Endodermal cell (in vitro differentiated cells): Measurements from ENCODE around the gene ZNF174. TPM values are rescaled to one million over a fixed set of nuclear protein-coding genes. Genes with fewer than 3 reads are reported as not detected.
A peak's percentile ranks its signal among the peaks of the same experiment; 100 is the strongest.

Experiments
- DNase-seq: peaks from one replicate; pipeline ENCODE4 v3.0.0-alpha.2; 2017
- H3K27ac ChIP-seq: 2 replicates; pipeline ENCODE4 v1.5.1; 2013; ENCODE audit warnings: mild to moderate bottlenecking, low read depth, low read length, moderate library complexity
- H3K27me3 ChIP-seq: 2 replicates; pipeline ENCODE4 v1.6.1; 2013; ENCODE audit warnings: mild to moderate bottlenecking, low read length, moderate library complexity; ENCODE audit not compliant: insufficient read depth, control insufficient read depth, poor library complexity, severe bottlenecking
- H3K36me3 ChIP-seq: 2 replicates; pipeline ENCODE4 v1.7.0; 2013; ENCODE audit warnings: mild to moderate bottlenecking, low read length, moderate library complexity; ENCODE audit not compliant: control insufficient read depth, insufficient read depth
- H3K4me1 ChIP-seq: one replicate; pipeline ENCODE4 v1.7.0; 2013; ENCODE audit warnings: low read length; ENCODE audit not compliant: control insufficient read depth, insufficient read depth
- H3K4me3 ChIP-seq: 2 replicates; pipeline ENCODE4 v1.5.1; 2013; ENCODE audit warnings: mild to moderate bottlenecking, low read length, moderate library complexity
- H3K9ac ChIP-seq: 2 replicates; pipeline ENCODE4 v1.6.1; 2013; ENCODE audit warnings: mild to moderate bottlenecking, low read length, moderate library complexity; ENCODE audit not compliant: poor library complexity, severe bottlenecking; ENCODE audit errors: extremely low read depth
- H3K9me3 ChIP-seq: 2 replicates; pipeline ENCODE4 v1.6.1; 2013; ENCODE audit warnings: mild to moderate bottlenecking, low read length, moderate library complexity; ENCODE audit not compliant: control insufficient read depth
- H3K27ac Mint-ChIP-seq: 2 replicates; pipeline ENCODE4 v1.8.0; 2020; ENCODE audit warnings: mixed read lengths
- H3K27me3 Mint-ChIP-seq: 2 replicates; pipeline ENCODE4 v1.8.0; 2021; ENCODE audit warnings: mild to moderate bottlenecking, mixed read lengths; ENCODE audit not compliant: insufficient read depth
- H3K36me3 Mint-ChIP-seq: 2 replicates; pipeline ENCODE4 v1.8.0; 2020; ENCODE audit warnings: low read depth, mixed read lengths
- H3K4me1 Mint-ChIP-seq: 2 replicates; pipeline ENCODE4 v1.8.0; 2020; ENCODE audit warnings: mixed read lengths
- H3K4me3 Mint-ChIP-seq: 2 replicates; pipeline ENCODE4 v1.8.0; 2020; ENCODE audit warnings: mild to moderate bottlenecking, moderate library complexity, mixed read lengths
- H3K9me3 Mint-ChIP-seq: 2 replicates; pipeline ENCODE4 v1.8.0; 2020; ENCODE audit warnings: mild to moderate bottlenecking, mixed read lengths
- WGBS, 2 experiments: methylation state at CpG; one replicate each; pipeline versions ENCODE4 v1.1.5 to v1.1.7; 2013; ENCODE audit warnings: missing lambda C conversion rate in 2 of 2, mixed read lengths in 1 of 2; ENCODE audit not compliant: insufficient coverage in 1 of 2, insufficient read length in 1 of 2; 5-methylcytosine and 5-hydroxymethylcytosine counted together
- total RNA-seq, 2 donors: library from RNA; stranded (reverse); fragmentation: NEBNext Ultra II Directional in 1 of 2; extraction: Animal tissue kit (Norgen Biotek cat#: 25700) in 1 of 2; gene quantifications; 2 replicates in 1 of 2; 3 replicates in 1 of 2; pipeline ENCODE4 v1.2.1, GENCODE V29; 2021
- TF ChIP-seq, protein P1 (sequence below): fragments of 200-600 bp; sonication (generic); conservative IDR thresholded peaks from 2 replicates; pipeline ENCODE4 v1.5.0; 2021; ENCODE audit warnings: antibody characterized with exemption, mild to moderate bottlenecking

Gene ZNF174
- total RNA-seq, 2 donors from 2014 or later: 11.0 to 13.5 TPM

DNA sequence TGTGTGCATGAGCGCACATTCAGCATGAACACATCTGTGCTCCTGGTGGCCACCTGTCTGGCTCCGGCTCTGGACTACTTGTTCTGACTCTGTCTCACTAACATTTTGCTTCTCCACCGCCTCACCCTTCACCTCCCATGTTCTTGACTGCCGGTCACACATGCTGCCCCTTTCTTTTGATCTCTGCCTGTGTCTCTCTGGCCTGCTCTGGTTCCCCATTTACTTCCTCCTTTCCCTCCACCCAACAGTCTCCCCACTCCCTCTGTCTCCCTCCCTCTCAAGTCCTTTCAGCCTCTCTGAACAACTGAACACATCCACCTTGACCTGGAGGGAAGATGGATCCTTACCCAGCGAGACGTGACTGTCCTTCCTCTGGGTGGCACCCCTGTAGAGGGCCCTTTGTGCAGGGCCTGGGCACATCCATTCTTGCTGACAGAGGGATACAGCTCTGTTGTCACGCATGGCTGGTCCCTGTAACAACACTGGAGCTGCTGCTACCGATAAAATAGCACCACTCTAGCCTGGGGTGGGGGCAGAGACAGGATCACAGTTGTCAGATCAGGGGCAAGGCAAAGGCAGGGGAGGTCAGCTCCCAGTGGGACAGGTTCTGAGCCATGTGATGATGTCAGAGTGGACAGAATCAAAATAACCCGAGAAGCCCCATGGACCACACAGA, 11.2 kb upstream of the ZNF174 start:
- Histone ChIP-seq H3K36me3 (peaks cover 70% of the 10 kb centered on the region), H3K4me1 (no peaks in the 10 kb centered on the region), H3K9ac (no peak overlapping the region), H3K4me3 (no peak overlapping the region), H3K27me3 (no peaks in the 10 kb centered on the region), H3K27ac (no peak overlapping the region), H3K9me3 (peaks cover 33% of the 10 kb centered on the region)
- WGBS, 2 experiments: 88 to 91% methylated on average over 9 of the region's 9 CpGs
- Mint-ChIP-seq H3K36me3 (peaks cover 87% of the 10 kb centered on the region), H3K27ac (no peak overlapping the region), H3K4me3 (no peak overlapping the region), H3K27me3 (no peaks in the 10 kb centered on the region), H3K4me1 (no peaks in the 10 kb centered on the region), H3K9me3 (peaks cover 43% of the 10 kb centered on the region)
- DNase-seq: no peak
- TF ChIP-seq, protein P1, sequence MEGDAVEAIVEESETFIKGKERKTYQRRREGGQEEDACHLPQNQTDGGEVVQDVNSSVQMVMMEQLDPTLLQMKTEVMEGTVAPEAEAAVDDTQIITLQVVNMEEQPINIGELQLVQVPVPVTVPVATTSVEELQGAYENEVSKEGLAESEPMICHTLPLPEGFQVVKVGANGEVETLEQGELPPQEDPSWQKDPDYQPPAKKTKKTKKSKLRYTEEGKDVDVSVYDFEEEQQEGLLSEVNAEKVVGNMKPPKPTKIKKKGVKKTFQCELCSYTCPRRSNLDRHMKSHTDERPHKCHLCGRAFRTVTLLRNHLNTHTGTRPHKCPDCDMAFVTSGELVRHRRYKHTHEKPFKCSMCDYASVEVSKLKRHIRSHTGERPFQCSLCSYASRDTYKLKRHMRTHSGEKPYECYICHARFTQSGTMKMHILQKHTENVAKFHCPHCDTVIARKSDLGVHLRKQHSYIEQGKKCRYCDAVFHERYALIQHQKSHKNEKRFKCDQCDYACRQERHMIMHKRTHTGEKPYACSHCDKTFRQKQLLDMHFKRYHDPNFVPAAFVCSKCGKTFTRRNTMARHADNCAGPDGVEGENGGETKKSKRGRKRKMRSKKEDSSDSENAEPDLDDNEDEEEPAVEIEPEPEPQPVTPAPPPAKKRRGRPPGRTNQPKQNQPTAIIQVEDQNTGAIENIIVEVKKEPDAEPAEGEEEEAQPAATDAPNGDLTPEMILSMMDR: no peak

DNA sequence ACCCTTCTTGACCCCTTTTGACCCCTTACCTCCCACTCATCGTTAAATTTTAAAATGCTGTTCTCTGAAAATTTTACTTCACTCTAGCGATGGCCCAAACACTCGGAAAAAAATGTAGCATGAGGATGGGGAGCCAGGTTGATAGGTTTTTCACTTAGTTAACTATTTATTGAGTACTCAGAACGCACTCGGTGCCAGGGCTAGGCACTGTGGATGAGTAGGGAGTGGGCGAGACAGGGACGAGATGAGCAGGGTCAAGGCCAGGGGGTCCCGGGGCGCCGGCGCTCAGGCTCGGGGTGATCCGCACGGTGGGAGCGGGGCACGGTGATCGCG, 603 bp upstream of the ZNF174 start:
- peaks cover 5% of the 10 kb centered on the region for H3K4me1 Mint-ChIP-seq
- TF ChIP-seq, protein P1: no peak

DNA sequence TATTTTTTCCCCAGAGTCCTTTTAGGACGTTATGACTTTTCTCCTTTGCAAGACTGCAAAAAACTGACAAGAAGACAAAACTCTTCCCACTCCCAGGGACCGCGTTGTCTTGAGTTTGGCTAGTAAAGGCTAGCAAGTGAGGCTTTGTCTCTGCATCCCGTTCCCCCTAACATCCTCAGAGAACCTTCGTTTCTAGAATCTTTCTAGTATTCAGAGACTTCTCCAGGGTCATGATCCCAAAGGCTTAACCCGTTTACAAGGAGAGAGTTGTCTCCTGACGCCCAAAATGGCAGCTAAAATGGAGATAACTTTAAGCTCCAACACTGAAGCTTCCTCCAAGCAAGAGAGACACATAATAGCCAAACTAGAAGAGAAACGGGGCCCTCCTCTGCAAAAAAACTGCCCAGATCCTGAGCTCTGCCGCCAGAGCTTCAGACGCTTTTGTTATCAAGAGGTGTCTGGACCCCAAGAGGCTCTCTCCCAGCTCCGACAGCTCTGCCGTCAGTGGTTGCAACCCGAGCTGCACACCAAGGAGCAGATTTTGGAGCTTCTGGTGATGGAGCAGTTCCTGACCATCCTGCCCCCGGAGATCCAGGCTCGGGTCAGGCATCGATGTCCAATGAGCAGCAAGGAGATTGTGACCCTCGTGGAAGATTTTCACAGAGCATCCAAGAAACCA, 843 bp downstream of the ZNF174 start:
- WGBS, 2 experiments: 28 to 29% methylated on average over 10 to 17 of the region's 17 CpGs
- TF ChIP-seq, protein P1: no peak
- Histone ChIP-seq H3K27me3 (no peaks in the 10 kb centered on the region), H3K9me3 (peaks cover 54% of the 10 kb centered on the region), H3K36me3 (peaks cover 54% of the 10 kb centered on the region), H3K9ac (peak overlapping the region; percentile 71), H3K4me1 (no peaks in the 10 kb centered on the region), H3K27ac (peak overlapping the region; percentile 2), H3K4me3 (peak overlapping the region; percentile 98)
- H3K9me3 Mint-ChIP-seq: peaks cover 48% of the 10 kb centered on the region
- peak overlapping the region; percentile 90 for H3K27ac Mint-ChIP-seq
- peak; percentile 61 for DNase-seq
- peaks cover 2% of the 10 kb centered on the region for H3K27me3 Mint-ChIP-seq
- peaks cover 61% of the 10 kb centered on the region for H3K36me3 Mint-ChIP-seq
- H3K4me3 Mint-ChIP-seq: peak overlapping the region; percentile 84
- H3K4me1 Mint-ChIP-seq: peaks cover 5% of the 10 kb centered on the region

More for the DNA sequence above, 603 bp upstream of the ZNF174 start:
- H3K36me3 Mint-ChIP-seq: peaks cover 61% of the 10 kb centered on the region
- peak overlapping the region; percentile 84 for H3K4me3 Mint-ChIP-seq
- H3K9me3 Mint-ChIP-seq: peaks cover 34% of the 10 kb centered on the region
- peak overlapping the region; percentile 85 for H3K27ac Mint-ChIP-seq
- Histone ChIP-seq H3K9me3 (peaks cover 40% of the 10 kb centered on the region), H3K4me3 (peak overlapping the region; percentile 98), H3K36me3 (peaks cover 54% of the 10 kb centered on the region), H3K4me1 (no peaks in the 10 kb centered on the region), H3K27me3 (no peaks in the 10 kb centered on the region), H3K27ac (no peak overlapping the region), H3K9ac (peak overlapping the region; percentile 75)
- H3K27me3 Mint-ChIP-seq: peaks cover 2% of the 10 kb centered on the region
- DNase-seq: no peak
- 0% methylated on average over 1 to 18 of the region's 18 CpGs for WGBS, 2 experiments
